Measurements from ENCODE around the gene SLC25A23.
A peak's percentile ranks its signal among the peaks of the same experiment; 100 is the strongest.

Gene SLC25A23

DNA sequence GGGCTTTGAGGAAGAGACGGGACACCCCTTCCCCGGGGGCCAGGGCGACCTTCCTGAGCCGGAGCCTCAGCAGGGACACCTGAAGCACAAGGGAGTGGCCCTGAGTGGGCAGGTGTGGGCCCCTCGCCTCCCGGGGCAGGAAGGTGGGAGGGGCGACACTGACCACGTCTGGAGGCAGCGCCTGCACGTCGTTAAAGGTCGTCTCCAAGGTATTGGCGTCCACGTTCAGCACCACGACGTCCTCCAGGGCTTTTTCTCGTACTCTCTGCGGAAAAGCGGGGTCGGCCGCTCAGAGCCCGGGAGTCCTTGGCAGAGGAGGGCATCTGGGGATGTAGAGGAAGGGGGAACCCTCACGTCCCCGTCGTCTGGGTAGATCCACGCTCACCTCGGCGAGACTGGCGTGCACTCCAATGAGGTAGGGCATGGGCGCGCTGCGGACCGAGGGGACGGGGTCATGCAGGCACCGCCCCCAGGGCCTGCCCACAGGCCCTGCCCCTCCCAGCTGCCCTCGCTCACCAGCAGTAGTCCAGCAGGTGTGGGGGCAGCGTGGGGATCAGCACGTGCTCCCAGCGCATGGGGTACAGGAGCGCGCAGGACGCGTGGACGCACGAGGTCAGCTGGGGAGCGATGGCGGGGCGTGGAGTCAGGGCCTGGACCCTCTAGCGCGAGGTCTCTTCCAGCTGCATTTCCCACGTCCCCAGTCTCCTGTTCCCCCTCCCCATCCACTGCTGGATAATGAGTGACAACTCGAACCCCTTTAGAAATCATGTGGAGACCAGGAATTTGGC, 15.9 kb upstream of the SLC25A23 start:
- Mint-ChIP-seq H3K27me3 (ENCODE audit: low read depth) (no peaks in the 10 kb centered on the region), H3K9me3 (no peaks in the 10 kb centered on the region), H3K4me3 (no peak overlapping the region), H3K36me3 (ENCODE audit: low read depth) (peaks cover 24% of the 10 kb centered on the region), H3K4me1 (ENCODE audit: low read depth) (peaks cover 6% of the 10 kb centered on the region), H3K27ac (no peak overlapping the region)
- DNase-seq (ENCODE audit: low spot score) = no peak

DNA sequence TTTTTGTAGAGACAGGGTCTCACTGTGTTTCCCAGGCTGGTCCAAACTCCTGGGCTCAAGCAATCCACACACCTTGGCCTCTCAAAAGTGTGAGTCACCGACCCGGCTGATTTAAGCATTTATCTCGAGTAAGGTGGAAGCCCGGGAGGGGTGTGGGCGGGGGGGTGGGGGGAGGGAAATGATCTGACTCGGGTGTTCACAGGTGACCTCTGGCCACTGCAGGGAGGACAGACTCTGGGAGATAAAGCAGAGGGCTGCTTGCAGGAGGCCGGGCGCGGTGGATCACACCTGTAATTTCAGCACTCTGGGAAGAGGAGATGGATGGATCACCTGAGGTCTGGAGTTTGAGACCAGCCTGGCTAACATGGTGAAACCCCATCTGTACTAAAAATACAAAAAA, 14.1 kb upstream of the SLC25A23 start:
- no peak overlapping the region for H3K4me3 Mint-ChIP-seq
- DNase-seq (ENCODE audit: low spot score) = no peak
- peaks cover 29% of the 10 kb centered on the region for H3K36me3 Mint-ChIP-seq (ENCODE audit: low read depth)
- H3K9me3 Mint-ChIP-seq = no peaks in the 10 kb centered on the region
- H3K27ac Mint-ChIP-seq = no peak overlapping the region
- no peaks in the 10 kb centered on the region for H3K27me3 Mint-ChIP-seq (ENCODE audit: low read depth)
- H3K4me1 Mint-ChIP-seq (ENCODE audit: low read depth) = no peaks in the 10 kb centered on the region

DNA sequence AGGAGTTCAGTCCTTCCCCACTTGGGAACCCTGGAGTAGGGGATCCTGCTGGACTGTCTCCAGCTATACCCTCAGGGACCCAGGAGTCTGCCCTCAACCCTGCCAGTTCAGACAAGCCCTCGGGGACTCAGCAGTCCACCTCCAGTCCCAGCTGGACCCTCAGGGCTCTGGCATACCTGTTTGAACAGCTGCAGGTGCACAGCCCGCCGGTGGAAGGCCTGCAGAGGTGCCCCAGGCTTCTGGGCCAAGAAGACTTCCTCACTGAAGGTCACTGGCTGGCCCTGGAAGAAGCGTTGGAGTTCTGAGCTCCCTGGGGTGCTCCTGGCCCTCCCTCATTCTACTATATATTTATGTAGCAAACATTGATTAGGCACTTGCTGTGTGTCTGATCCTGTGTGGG, 13.1 kb upstream of the SLC25A23 start:
- Mint-ChIP-seq H3K4me3 (no peak overlapping the region), H3K36me3 (ENCODE audit: low read depth) (peaks cover 33% of the 10 kb centered on the region), H3K27ac (no peak overlapping the region), H3K27me3 (ENCODE audit: low read depth) (no peaks in the 10 kb centered on the region), H3K4me1 (ENCODE audit: low read depth) (no peaks in the 10 kb centered on the region), H3K9me3 (no peaks in the 10 kb centered on the region)
- no peak for DNase-seq (ENCODE audit: low spot score)

DNA sequence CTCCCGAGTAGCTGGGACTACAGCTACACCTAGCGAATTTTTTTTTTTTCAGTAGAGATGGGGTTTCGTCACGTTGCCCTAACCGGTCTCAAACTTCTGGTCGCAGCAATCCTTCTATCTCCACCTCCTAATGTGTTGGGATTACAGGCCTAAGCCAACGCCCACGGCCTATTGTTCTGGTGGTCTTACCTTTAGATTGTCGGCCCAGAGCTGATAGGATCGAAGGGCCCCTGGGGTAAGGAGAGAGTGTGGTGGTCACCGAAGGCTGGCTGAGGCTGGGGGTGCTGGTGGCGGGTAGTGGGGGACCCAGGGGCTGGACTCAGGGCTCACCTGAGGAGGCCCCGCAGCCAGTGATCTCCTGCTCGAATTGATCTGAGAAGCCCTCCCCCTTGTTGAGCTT, 11.5 kb upstream of the SLC25A23 start:
- Mint-ChIP-seq H3K36me3 (ENCODE audit: low read depth) (peaks cover 33% of the 10 kb centered on the region), H3K27ac (no peak overlapping the region), H3K4me1 (ENCODE audit: low read depth) (no peaks in the 10 kb centered on the region), H3K9me3 (no peaks in the 10 kb centered on the region), H3K27me3 (ENCODE audit: low read depth) (no peaks in the 10 kb centered on the region), H3K4me3 (no peak overlapping the region)
- DNase-seq (ENCODE audit: low spot score) = no peak

DNA sequence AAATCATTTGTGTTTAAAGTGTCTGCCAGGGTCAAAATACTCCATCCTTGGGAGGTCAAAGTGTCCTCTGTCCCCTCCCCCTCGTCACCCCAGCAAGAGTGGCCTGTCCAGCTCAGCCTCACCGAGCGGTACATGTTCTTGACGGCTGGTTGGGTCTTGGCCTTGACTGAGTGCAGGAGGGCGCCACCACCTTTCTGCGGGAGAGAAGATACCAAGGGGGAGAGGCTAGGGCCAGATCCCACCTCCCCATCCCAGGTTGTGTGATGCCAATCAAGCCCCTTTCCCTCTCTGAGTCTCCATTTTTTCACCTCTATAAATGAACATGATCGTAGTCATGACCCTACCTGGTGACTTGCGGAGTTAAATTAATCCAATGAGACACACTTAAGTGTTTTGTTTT, 10.6 kb upstream of the SLC25A23 start:
- no peaks in the 10 kb centered on the region for H3K4me1 Mint-ChIP-seq (ENCODE audit: low read depth)
- peaks cover 30% of the 10 kb centered on the region for H3K36me3 Mint-ChIP-seq (ENCODE audit: low read depth)
- H3K4me3 Mint-ChIP-seq = no peak overlapping the region
- no peak overlapping the region for H3K27ac Mint-ChIP-seq
- H3K27me3 Mint-ChIP-seq (ENCODE audit: low read depth) = no peaks in the 10 kb centered on the region
- DNase-seq (ENCODE audit: low spot score) = no peak
- no peaks in the 10 kb centered on the region for H3K9me3 Mint-ChIP-seq

DNA sequence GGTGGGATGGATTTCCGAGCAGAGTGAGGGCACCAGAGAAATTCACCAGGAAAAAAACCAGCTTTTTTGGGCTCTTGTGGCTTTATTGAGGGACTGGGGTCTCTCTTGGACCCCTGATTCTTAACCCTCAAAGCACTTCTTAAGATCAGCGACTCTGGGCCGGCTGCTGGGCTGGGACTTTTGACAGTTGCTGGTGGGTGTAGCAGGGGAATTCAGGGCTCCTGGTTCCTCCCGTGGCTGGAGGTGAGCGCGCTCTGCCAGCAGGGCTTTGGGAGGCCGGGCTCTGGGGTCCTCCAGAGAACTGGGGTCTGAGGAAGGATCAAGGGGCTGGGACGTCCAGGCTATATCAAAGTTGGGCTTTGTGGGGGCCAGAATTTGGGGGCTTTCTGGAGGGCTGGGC, 7.8 kb upstream of the SLC25A23 start:
- Mint-ChIP-seq H3K4me3 (no peak overlapping the region), H3K27me3 (ENCODE audit: low read depth) (peaks cover 3% of the 10 kb centered on the region), H3K27ac (no peak overlapping the region), H3K4me1 (ENCODE audit: low read depth) (no peaks in the 10 kb centered on the region), H3K36me3 (ENCODE audit: low read depth) (peaks cover 23% of the 10 kb centered on the region), H3K9me3 (no peaks in the 10 kb centered on the region)
- no peak for DNase-seq (ENCODE audit: low spot score)

DNA sequence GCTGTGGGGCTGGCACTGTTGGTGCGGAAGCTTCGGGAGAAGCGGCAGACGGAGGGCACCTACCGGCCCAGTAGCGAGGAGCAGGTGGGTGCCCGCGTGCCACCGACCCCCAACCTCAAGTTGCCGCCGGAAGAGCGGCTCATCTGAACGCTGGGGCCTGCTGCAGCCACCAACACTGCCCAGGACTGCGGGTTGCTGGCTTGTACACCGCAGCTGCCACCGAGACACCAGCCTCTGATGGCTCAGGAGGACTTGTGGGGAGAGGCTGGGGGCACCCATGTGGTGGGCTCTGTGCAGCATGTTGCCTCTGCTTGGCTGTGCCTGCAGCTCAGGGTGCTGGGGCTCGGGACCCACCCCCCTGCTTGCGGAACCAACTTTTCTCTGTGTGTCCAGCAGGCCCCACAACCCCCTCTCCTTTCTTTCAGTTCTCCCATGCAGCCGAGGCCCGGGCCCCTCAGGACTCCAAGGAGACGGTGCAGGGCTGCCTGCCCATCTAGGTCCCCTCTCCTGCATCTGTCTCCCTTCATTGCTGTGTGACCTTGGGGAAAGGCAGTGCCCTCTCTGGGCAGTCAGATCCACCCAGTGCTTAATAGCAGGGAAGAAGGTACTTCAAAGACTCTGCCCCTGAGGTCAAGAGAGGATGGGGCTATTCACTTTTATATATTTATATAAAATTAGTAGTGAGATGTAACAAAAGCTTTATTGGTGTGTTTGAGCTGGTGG, 7.1 kb upstream of the SLC25A23 start:
- no peak overlapping the region for H3K4me3 Mint-ChIP-seq
- no peaks in the 10 kb centered on the region for H3K4me1 Mint-ChIP-seq (ENCODE audit: low read depth)
- H3K36me3 Mint-ChIP-seq (ENCODE audit: low read depth) = peaks cover 23% of the 10 kb centered on the region
- no peaks in the 10 kb centered on the region for H3K9me3 Mint-ChIP-seq
- no peak for DNase-seq (ENCODE audit: low spot score)
- no peak overlapping the region for H3K27ac Mint-ChIP-seq
- H3K27me3 Mint-ChIP-seq (ENCODE audit: low read depth) = peaks cover 3% of the 10 kb centered on the region

GRCh38 chr19:6465663-6466062, 6.1 kb upstream of the SLC25A23 start:
- Mint-ChIP-seq H3K4me3 (no peak overlapping the region), H3K36me3 (ENCODE audit: low read depth) (peaks cover 19% of the 10 kb centered on the region), H3K9me3 (no peaks in the 10 kb centered on the region), H3K27me3 (ENCODE audit: low read depth) (peaks cover 3% of the 10 kb centered on the region), H3K4me1 (ENCODE audit: low read depth) (no peaks in the 10 kb centered on the region), H3K27ac (no peak overlapping the region)
- DNase-seq (ENCODE audit: low spot score) = no peak

DNA sequence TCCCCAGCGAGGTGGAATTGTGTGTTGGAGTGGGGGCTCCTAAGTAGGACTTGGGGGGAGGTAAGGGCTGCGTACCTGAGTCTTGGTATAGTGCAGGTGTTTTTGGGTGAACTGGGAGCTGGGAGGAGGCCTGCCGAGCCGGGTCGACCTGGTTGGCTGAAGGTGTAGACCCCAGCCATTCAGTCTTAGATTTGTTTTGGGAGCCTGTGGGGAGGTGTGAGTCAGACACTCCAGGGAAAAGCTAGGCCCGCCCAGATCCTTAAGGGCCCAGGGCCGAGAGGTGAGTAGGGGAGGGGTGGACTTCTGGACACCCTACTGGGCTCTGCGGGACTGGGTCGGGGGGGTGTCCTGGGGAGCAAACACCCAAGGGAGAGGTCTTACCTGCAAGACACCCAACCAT, 5.4 kb upstream of the SLC25A23 start:
- Mint-ChIP-seq H3K27me3 (ENCODE audit: low read depth) (peaks cover 3% of the 10 kb centered on the region), H3K36me3 (ENCODE audit: low read depth) (peaks cover 15% of the 10 kb centered on the region), H3K9me3 (no peaks in the 10 kb centered on the region), H3K4me1 (ENCODE audit: low read depth) (peaks cover 4% of the 10 kb centered on the region), H3K4me3 (no peak overlapping the region), H3K27ac (no peak overlapping the region)
- no peak for DNase-seq (ENCODE audit: low spot score)

- DNase-seq (ENCODE audit: low spot score) = no peak
- H3K9me3 Mint-ChIP-seq = no peaks in the 10 kb centered on the region
- H3K27ac Mint-ChIP-seq = no peak within 1 kb of the TSS
- peaks cover 5% of the 10 kb centered on the region for H3K4me1 Mint-ChIP-seq (ENCODE audit: low read depth)
- no peak within 1 kb of the TSS for H3K4me3 Mint-ChIP-seq
- H3K27me3 Mint-ChIP-seq (ENCODE audit: low read depth) = peaks cover 3% of the 10 kb centered on the region
- peaks cover 11% of the 10 kb centered on the region for H3K36me3 Mint-ChIP-seq (ENCODE audit: low read depth)
Observed at GRCh38 chr19:6464070-6464873, 4.7 kb upstream of the SLC25A23 start, which contains the start of gene CRB3. CRB3 (plus strand) TSS chr19:6464271; CDS start chr19:6464702, 431 bp downstream.

DNA sequence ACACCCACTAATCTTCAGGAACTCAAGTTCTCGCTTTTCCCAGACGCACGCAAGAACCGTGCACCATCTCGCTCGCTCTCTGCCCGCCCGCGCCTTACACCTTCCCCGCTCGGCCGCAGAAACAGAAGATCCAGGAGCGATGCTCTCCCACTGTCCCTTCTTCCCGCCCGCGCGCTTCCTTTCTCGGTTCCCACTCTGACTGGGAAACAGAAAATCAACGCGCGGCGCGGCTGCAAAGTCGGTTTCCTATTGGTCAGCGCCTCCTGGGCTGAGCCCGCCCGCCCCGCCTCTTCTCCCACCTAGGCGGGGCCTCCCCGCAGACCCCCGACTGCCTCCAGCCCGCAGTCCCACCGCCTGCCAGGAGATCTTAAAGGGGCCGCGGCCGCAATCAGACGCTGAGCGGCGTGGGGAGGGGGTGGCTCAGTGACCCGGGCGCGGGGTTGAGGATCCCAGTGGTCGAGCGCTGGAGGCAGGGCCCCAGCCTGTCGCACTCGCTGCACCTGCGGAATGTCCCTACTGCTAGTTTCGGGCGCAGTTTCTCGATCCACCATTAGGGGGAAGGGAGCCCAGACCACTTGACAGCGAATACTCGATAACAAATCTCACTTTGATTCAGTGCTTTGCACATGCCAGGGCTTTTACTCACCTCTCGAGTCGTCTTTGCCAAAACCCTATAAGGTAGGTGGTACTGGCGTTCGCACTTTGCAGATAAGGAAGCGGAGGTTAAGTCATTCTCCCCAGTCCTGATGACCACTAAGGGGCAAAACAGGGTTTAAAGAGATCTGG, 700 bp upstream of the SLC25A23 start:
- peaks cover 11% of the 10 kb centered on the region for H3K4me1 Mint-ChIP-seq (ENCODE audit: low read depth)
- H3K27me3 Mint-ChIP-seq (ENCODE audit: low read depth) = peaks cover 3% of the 10 kb centered on the region
- H3K4me3 Mint-ChIP-seq = peak overlapping the region; percentile 91
- DNase-seq (ENCODE audit: low spot score) = peak; percentile 97
- H3K36me3 Mint-ChIP-seq (ENCODE audit: low read depth) = peaks cover 12% of the 10 kb centered on the region
- H3K27ac Mint-ChIP-seq = peak overlapping the region; percentile 76
- peaks cover 3% of the 10 kb centered on the region for H3K9me3 Mint-ChIP-seq

GRCh38 chr19:6458695-6459261, 814 bp downstream of the SLC25A23 start:
- H3K9me3 Mint-ChIP-seq = peaks cover 14% of the 10 kb centered on the region

More at GRCh38 chr19:6458695-6459261, 814 bp downstream of the SLC25A23 start:
- peaks cover 25% of the 10 kb centered on the region for H3K36me3 Mint-ChIP-seq (ENCODE audit: low read depth)
- peak overlapping the region; percentile 81 for H3K27ac Mint-ChIP-seq
- peak overlapping the region; percentile 89 for H3K4me3 Mint-ChIP-seq
- DNase-seq (ENCODE audit: low spot score) = no peak
- no peaks in the 10 kb centered on the region for H3K27me3 Mint-ChIP-seq (ENCODE audit: low read depth)
- H3K4me1 Mint-ChIP-seq (ENCODE audit: low read depth) = peaks cover 11% of the 10 kb centered on the region
